ENCODE data around the gene PARVB.

DNA sequence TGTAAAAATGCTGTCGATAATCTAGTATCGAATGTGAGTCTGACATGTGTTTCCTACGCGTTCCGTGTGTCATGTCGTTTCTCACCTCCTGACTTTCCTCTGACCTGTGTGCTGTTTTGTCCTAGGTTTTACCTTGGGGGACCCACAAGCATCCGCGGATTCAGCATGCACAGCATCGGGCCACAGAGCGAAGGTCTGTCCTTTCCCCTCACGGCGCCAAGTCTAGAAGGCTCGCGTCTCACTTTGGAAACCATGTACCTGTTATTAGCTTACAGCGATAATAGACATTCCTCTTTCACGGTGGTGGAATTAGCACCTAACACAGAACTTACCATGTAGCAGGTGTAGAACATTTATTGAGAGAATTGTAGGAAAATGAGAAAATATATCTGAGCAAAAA lies 40.3 kb upstream of the PARVB start:
- TF ChIP-seq, protein P1, sequence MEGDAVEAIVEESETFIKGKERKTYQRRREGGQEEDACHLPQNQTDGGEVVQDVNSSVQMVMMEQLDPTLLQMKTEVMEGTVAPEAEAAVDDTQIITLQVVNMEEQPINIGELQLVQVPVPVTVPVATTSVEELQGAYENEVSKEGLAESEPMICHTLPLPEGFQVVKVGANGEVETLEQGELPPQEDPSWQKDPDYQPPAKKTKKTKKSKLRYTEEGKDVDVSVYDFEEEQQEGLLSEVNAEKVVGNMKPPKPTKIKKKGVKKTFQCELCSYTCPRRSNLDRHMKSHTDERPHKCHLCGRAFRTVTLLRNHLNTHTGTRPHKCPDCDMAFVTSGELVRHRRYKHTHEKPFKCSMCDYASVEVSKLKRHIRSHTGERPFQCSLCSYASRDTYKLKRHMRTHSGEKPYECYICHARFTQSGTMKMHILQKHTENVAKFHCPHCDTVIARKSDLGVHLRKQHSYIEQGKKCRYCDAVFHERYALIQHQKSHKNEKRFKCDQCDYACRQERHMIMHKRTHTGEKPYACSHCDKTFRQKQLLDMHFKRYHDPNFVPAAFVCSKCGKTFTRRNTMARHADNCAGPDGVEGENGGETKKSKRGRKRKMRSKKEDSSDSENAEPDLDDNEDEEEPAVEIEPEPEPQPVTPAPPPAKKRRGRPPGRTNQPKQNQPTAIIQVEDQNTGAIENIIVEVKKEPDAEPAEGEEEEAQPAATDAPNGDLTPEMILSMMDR (IDR thresholded peaks at IDR 0.05; ENCODE audit: poor library complexity), result no peak
- TF ChIP-seq EZH2phosphoT487 (IDR thresholded peaks at IDR 0.05; ENCODE audit: low read depth, severe bottlenecking, unreplicated experiment), result no peak
